ENCODE data around the gene HOXB4.

HOXB4 gene

DNA sequence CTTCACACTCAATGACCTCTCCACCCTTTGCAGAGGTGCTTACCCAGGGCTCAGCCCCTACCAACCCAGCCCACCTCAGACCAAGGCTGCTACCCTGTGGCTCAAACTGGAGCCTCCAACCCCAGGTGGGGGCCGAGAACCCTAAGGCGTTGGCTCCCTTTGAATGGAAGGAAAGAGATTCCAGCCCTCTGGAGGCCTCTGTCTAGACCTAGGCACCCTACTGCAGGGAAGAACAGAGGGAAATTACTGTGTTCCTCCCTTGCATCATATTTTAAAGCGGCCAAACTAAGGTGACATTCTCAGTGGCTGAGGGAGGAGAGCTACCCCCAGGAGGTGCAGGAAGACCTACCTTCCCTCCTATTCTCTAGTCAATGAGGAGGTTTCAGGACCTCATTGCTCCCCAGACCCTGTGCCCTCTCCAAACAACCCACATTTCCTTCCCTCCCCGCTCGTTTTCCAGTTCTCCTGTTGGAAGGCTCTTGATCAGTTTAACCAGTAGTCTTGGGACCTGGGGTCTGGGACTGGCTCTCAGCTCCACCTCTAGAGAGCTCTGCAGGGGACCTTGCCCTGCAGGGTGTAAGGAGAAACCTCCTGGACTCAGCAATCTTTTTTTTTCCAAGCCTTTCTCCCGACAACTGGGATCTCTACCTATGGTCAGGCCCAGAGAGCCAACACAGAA lies 42.5 kb upstream of the HOXB4 start:
- Histone ChIP-seq H3K36me3 (ENCODE audit: control insufficient read depth, insufficient read depth, low read length) (no peaks in the 10 kb centered on the region), H3K27me3 (replicated peaks; ENCODE audit: control insufficient read depth, insufficient read depth, low read length) (peaks cover 12% of the 10 kb centered on the region), H3K4me3 (replicated peaks; ENCODE audit: low read depth, low read length) (no peak overlapping the region)
- TF ChIP-seq, protein P1, sequence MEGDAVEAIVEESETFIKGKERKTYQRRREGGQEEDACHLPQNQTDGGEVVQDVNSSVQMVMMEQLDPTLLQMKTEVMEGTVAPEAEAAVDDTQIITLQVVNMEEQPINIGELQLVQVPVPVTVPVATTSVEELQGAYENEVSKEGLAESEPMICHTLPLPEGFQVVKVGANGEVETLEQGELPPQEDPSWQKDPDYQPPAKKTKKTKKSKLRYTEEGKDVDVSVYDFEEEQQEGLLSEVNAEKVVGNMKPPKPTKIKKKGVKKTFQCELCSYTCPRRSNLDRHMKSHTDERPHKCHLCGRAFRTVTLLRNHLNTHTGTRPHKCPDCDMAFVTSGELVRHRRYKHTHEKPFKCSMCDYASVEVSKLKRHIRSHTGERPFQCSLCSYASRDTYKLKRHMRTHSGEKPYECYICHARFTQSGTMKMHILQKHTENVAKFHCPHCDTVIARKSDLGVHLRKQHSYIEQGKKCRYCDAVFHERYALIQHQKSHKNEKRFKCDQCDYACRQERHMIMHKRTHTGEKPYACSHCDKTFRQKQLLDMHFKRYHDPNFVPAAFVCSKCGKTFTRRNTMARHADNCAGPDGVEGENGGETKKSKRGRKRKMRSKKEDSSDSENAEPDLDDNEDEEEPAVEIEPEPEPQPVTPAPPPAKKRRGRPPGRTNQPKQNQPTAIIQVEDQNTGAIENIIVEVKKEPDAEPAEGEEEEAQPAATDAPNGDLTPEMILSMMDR (IDR thresholded peaks at IDR 0.05; ENCODE audit: insufficient read depth, low read length, poor library complexity, severe bottlenecking) = no peak
- DNase-seq (ENCODE audit: extremely low read depth, insufficient read length) = no peak

DNA sequence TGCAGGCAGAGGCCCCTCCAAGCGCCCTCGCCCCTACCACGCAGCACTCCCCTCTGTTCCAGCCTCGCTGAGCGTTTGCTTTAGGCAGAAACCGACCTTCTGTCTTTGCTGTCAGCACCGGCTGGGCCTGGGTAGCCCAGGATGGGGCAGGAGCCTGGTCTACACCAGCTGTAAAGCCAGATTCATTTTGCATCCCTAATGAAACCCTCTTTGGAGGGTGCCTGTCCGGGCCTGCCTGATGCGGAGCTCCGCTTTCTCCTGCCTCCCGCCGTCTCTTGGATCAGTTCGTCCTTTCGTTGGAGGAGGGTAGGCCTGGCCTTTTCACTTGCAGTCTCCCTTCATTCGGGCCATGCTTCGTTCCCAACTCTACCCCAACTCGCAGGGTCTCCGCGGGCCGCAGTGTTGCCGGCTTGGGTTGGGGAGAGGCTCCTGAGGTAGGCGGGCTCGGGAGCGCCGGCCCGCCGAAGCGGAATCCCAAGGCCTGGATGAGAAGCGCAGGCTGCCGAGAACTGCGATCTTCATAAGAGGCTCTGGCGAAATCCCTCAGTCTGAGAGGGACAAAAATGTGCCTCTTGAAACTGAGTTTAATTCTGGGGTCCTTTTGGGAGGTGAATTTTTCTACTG lies 41.8 kb upstream of the HOXB4 start:
- Histone ChIP-seq H3K4me3 (replicated peaks; ENCODE audit: low read depth, low read length) (no peak overlapping the region), H3K36me3 (ENCODE audit: control insufficient read depth, insufficient read depth, low read length) (no peaks in the 10 kb centered on the region), H3K27me3 (replicated peaks; ENCODE audit: control insufficient read depth, insufficient read depth, low read length) (peaks cover 12% of the 10 kb centered on the region)
- DNase-seq (ENCODE audit: extremely low read depth, insufficient read length) = no peak
- TF ChIP-seq, protein P1 (IDR thresholded peaks at IDR 0.05; ENCODE audit: insufficient read depth, low read length, poor library complexity, severe bottlenecking) = no peak

DNA sequence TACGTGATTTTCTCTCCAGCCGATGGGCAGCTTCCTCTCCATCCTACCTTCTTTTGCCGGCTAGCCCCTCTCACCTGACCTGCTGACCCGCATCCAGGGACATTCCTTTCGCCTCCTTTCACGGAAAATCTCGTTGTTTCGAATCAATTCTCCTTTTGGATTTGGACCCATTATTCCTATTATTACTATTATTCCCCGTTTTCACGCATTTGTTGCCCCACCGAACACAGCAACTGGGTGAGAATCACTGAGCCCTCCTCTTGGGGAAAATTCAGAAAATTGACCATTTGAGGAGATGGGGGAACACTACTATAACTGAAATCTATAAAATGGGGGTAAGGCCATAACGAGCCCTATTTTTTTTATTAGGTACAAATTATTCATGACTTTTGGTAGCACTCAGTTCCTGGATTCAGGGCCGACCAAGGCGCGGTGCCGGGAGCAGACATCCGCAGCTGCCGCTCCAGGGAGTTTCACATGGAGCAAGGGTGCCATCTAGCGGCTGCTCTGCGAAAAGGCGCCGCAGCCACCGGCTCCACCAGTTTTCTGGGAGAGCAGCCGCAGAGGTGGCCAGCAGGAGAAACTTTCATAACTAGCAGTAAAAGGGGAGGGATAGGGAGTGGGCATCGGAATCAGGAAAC lies 40.2 kb upstream of the HOXB4 start:
- no peak overlapping the region for H3K4me3 ChIP-seq (replicated peaks; ENCODE audit: low read depth, low read length)
- H3K36me3 ChIP-seq (ENCODE audit: control insufficient read depth, insufficient read depth, low read length) = no peaks in the 10 kb centered on the region
- H3K27me3 ChIP-seq (replicated peaks; ENCODE audit: control insufficient read depth, insufficient read depth, low read length) = peaks cover 10% of the 10 kb centered on the region
- TF ChIP-seq, protein P1 (IDR thresholded peaks at IDR 0.05; ENCODE audit: insufficient read depth, low read length, poor library complexity, severe bottlenecking) = peak; percentile 96
- no peak for DNase-seq (ENCODE audit: extremely low read depth, insufficient read length)

DNA sequence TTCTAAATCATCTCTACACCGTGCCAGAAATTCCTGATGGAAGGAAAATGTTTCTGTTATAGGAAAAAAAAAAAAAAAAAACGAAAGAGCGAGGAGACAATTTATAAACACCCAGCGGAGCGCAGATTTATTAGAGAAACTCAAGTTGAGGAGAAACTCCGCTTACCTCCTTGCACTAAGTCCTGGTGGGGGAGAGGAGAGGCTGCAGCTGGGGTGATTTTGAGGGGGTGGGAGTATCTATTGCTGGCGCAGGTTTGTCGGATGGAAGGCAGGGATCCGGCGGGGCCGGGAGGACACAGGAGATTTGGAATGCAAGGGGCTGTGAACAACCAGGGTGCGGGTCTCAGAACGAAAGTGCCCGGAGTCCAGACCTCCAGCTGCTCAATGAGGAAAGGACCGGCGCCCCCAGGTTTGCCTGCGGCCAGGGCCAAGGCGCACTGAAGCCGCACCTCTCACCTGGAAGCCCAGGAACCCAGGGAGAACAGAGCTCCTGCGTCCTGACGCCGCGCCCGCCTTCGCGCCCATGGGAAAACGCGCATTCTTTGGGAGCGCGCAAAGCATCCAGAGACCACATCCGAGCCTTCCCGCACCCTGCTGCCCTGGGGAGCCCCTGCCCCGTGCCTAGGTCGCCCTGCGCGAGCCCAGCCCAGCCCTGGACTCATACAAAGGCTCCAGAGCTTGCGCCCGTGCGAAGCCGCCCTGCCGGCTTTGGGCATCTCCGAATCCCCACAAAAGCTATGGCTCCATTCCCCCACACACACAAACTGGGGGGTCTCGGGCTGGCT lies 39.5 kb upstream of the HOXB4 start:
- Histone ChIP-seq H3K27me3 (replicated peaks; ENCODE audit: control insufficient read depth, insufficient read depth, low read length) (peaks cover 8% of the 10 kb centered on the region), H3K36me3 (ENCODE audit: control insufficient read depth, insufficient read depth, low read length) (no peaks in the 10 kb centered on the region), H3K4me3 (replicated peaks; ENCODE audit: low read depth, low read length) (no peak overlapping the region)
- no peak for DNase-seq (ENCODE audit: extremely low read depth, insufficient read length)
- TF ChIP-seq, protein P1 (IDR thresholded peaks at IDR 0.05; ENCODE audit: insufficient read depth, low read length, poor library complexity, severe bottlenecking) = no peak

DNA sequence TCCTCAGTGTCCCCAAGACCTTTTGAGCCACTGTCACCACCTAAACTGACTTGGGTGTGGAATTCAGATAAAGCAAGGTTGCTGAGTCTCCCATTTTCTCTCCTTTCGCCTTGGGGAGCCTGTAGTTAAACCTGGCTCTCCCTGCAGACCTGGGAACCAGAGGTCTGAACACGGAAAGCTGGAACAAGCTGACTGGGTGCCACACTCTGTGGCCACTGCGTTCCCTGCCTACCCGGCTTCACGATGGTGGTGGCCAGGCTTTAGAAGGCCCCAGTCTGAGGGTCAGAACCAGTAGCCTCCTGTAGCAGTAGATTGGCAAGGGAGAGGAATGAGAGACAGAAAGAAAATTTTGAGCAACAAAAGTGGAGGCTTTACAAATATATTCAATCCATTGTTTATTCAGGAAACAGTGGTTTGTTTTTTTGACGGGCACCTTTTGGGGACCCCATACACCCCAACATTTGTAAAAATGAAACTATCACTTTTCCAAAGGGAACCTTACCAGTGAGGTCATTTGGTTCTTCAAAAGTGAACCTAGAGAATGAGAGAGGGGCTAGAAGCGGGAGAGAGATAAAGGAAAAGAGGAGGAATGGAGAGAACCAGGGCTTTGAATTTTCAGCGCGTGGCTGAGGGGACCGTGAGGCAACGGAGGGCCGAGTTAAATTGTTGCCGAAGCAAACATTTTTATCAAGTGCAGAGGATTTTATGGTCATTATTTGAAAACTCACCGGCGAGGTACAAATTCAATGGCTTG lies 38.7 kb upstream of the HOXB4 start:
- TF ChIP-seq, protein P1 (IDR thresholded peaks at IDR 0.05; ENCODE audit: insufficient read depth, low read length, poor library complexity, severe bottlenecking) = no peak
- Histone ChIP-seq H3K4me3 (replicated peaks; ENCODE audit: low read depth, low read length) (no peak overlapping the region), H3K36me3 (ENCODE audit: control insufficient read depth, insufficient read depth, low read length) (no peaks in the 10 kb centered on the region), H3K27me3 (replicated peaks; ENCODE audit: control insufficient read depth, insufficient read depth, low read length) (peaks cover 8% of the 10 kb centered on the region)
- DNase-seq (ENCODE audit: extremely low read depth, insufficient read length) = no peak
